Suprapubic skin (tissue), 4 donors: Measurements from ENCODE around the gene DDX47. TPM values are rescaled to one million over a fixed set of nuclear protein-coding genes. Genes with fewer than 3 reads are reported as not detected.

Source experiments
- DNase-seq, 2 donors: peaks; one replicate each; pipeline ENCODE4 v3.0.0-alpha.2; 2019; ENCODE audit warnings: low spot score in 2 of 2
- H3K27ac ChIP-seq: fragments of 200-600 bp; sonication (generic); one replicate; pipeline ENCODE4 v1.5.1; 2019
- H3K27me3 ChIP-seq: fragments of 200-600 bp; sonication (generic); one replicate; pipeline ENCODE4 v1.5.1; 2019
- H3K36me3 ChIP-seq: fragments of 200-600 bp; sonication (generic); one replicate; pipeline ENCODE4 v1.5.1; 2019
- H3K4me1 ChIP-seq: fragments of 200-600 bp; sonication (generic); one replicate; pipeline ENCODE4 v1.5.1; 2019
- H3K4me3 ChIP-seq: fragments of 200-600 bp; sonication (generic); one replicate; pipeline ENCODE4 v1.5.1; 2019; ENCODE audit warnings: mild to moderate bottlenecking
- H3K9me3 ChIP-seq: fragments of 200-600 bp; sonication (generic); one replicate; pipeline ENCODE4 v1.5.1; 2019
- CTCF ChIP-seq, 2 donors: fragments of 200-600 bp in 1 of 2; fragments of 450-650 bp in 1 of 2; sonication (generic) in 1 of 2; IDR thresholded peaks; one replicate each; pipeline ENCODE4 v1.5.1; 2016 to 2019; ENCODE audit warnings: antibody characterized with exemption in 2 of 2, mild to moderate bottlenecking in 1 of 2, moderate library complexity in 1 of 2
- EP300 ChIP-seq: sonication (generic); formaldehyde crosslinking; IDR thresholded peaks from one replicate; pipeline ENCODE4 v1.6.1; 2017; ENCODE audit warnings: antibody characterized with exemption
- POLR2A ChIP-seq, 2 donors: fragments of 450-650 bp; IDR thresholded peaks; one replicate each; pipeline ENCODE4 v1.6.1; 2017; ENCODE audit warnings: antibody characterized with exemption in 2 of 2, mild to moderate bottlenecking in 2 of 2, moderate library complexity in 2 of 2
- POLR2AphosphoS5 ChIP-seq, 3 donors: sonication (generic); formaldehyde crosslinking; IDR thresholded peaks; one replicate each; pipeline ENCODE4 v1.6.1; 2017; ENCODE audit warnings: antibody characterized with exemption in 3 of 3
- WGBS: methylation state at CpG from one replicate; pipeline ENCODE4 v1.1.5; 2018; 5-methylcytosine and 5-hydroxymethylcytosine counted together
- total RNA-seq, 4 donors: library from RNA; depleted of rRNA; stranded (reverse); fragments of >200 nt; gene quantifications; one replicate each; pipeline ENCODE4 v1.1.0, GENCODE V29; 2016

Gene DDX47
- total RNA-seq, 4 donors from 2014 or later: 64.1 to 76.4 (median 66.9) TPM

GRCh38 chr12:12807970-12808702 lies 5.0 kb upstream of the DDX47 start:
- H3K36me3 ChIP-seq: no peaks in the 10 kb centered on the region
- DNase-seq: no peak
- TF ChIP-seq CTCF (IDR thresholded peaks at IDR 0.05) (no peak), EP300 (no peak), POLR2A (IDR thresholded peaks at IDR 0.05) (no peak), POLR2AphosphoS5 (IDR thresholded peaks at IDR 0.05) (no peak)
- H3K4me1 ChIP-seq: peaks cover 53% of the 10 kb centered on the region
- H3K9me3 ChIP-seq: no peaks in the 10 kb centered on the region
- H3K4me3 ChIP-seq: no peak overlapping the region
- H3K27ac ChIP-seq: peak overlapping the region; percentile 43
- no peaks in the 10 kb centered on the region for H3K27me3 ChIP-seq
- 53% methylated on average over 11 of the region's 11 CpGs for WGBS

GRCh38 chr12:12810553-12811021 lies 2.6 kb upstream of the DDX47 start:
- WGBS: 81% methylated on average over 10 of the region's 10 CpGs
- no peaks in the 10 kb centered on the region for H3K9me3 ChIP-seq
- no peak overlapping the region for H3K27ac ChIP-seq
- TF ChIP-seq POLR2AphosphoS5 (IDR thresholded peaks at IDR 0.05) (no peak), POLR2A (IDR thresholded peaks at IDR 0.05) (no peak), CTCF (IDR thresholded peaks at IDR 0.05) (no peak), EP300 (no peak)
- H3K27me3 ChIP-seq: no peaks in the 10 kb centered on the region
- H3K36me3 ChIP-seq: no peaks in the 10 kb centered on the region
- DNase-seq: no peak
- peaks cover 52% of the 10 kb centered on the region for H3K4me1 ChIP-seq
- no peak overlapping the region for H3K4me3 ChIP-seq

- H3K9me3 ChIP-seq: no peaks in the 10 kb centered on the region
- H3K27me3 ChIP-seq: no peaks in the 10 kb centered on the region
- WGBS: 94% methylated on average over 3 of the region's 3 CpGs
- no peak for DNase-seq
- H3K4me3 ChIP-seq: no peak overlapping the region
- no peak overlapping the region for H3K27ac ChIP-seq
- peaks cover 3% of the 10 kb centered on the region for H3K36me3 ChIP-seq
- no peak for TF ChIP-seq POLR2AphosphoS5 (IDR thresholded peaks at IDR 0.05)
- TF ChIP-seq EP300: no peak
- no peak for TF ChIP-seq POLR2A (IDR thresholded peaks at IDR 0.05)
- no peak for TF ChIP-seq CTCF (IDR thresholded peaks at IDR 0.05)
- peaks cover 60% of the 10 kb centered on the region for H3K4me1 ChIP-seq
Observed at GRCh38 chr12:12811343-12811742, 1.8 kb upstream of the DDX47 start.

GRCh38 chr12:12812174-12812573 lies 972 bp upstream of the DDX47 start:
- Histone ChIP-seq H3K27me3 (no peaks in the 10 kb centered on the region), H3K4me1 (peaks cover 54% of the 10 kb centered on the region), H3K27ac (no peak overlapping the region), H3K4me3 (no peak overlapping the region), H3K36me3 (peaks cover 3% of the 10 kb centered on the region), H3K9me3 (no peaks in the 10 kb centered on the region)
- 95% methylated on average over 5 of the region's 5 CpGs for WGBS
- TF ChIP-seq CTCF (IDR thresholded peaks at IDR 0.05): no peak
- no peak for TF ChIP-seq EP300
- TF ChIP-seq POLR2A (IDR thresholded peaks at IDR 0.05): no peak
- TF ChIP-seq POLR2AphosphoS5 (IDR thresholded peaks at IDR 0.05): no peak
- DNase-seq: no peak

- DNase-seq: no peak
- peaks cover 7% of the 10 kb centered on the region for H3K36me3 ChIP-seq
- 77% methylated on average over 14 of the region's 14 CpGs for WGBS
- H3K27ac ChIP-seq: no peak overlapping the region
- H3K27me3 ChIP-seq: no peaks in the 10 kb centered on the region
- peak overlapping the region; percentile 92 for H3K4me3 ChIP-seq
- no peaks in the 10 kb centered on the region for H3K9me3 ChIP-seq
- TF ChIP-seq CTCF (IDR thresholded peaks at IDR 0.05) (no peak), POLR2A (IDR thresholded peaks at IDR 0.05) (no peak), POLR2AphosphoS5 (IDR thresholded peaks at IDR 0.05) (no peak), EP300 (no peak)
- H3K4me1 ChIP-seq: peaks cover 49% of the 10 kb centered on the region
Observed at GRCh38 chr12:12812618-12813119, 477 bp upstream of the DDX47 start.
